ENCODE results near the gene TUBB.
"Not testable (repeated sequence)": the region's sequence is repeated elsewhere in the genome, so short reads cannot be mapped to it uniquely, and the experiment has no call there.

TUBB gene

DNA sequence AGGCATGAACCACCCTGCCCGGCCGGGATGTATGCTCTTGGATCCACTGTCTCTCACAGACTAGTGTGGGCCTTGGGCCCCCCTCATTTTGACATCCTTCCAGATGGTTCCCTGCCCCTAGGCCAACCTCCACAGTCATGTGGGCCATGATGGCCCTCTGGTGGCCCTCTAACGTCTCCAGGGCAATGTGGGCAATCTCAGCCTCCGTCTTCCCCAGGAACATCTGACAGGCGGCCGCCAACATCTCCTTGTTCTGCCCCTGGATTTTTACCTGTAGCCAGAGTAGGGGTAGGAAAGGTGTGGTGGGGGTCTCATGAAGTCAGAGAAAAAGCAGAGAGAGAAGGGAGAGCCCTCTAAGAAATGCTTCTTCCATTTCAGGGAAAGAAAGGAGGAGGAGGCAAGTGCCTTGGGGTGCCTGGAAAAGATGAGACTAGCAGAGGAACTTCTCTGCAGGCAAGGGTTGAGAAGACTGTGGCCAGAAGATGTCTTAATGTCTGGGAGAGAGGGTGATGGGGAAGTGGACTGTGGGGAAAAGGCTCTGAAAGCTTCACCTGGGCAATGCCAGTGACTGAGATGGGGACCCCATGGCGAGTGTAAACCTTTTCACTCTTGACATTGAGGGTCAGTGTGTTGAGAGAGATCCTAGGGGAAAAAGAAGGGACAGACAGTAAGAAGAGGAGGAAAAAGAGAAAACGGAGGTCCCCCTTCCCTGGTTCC lies 21.1 kb downstream of the TUBB start:
- no peak for DNase-seq

DNA sequence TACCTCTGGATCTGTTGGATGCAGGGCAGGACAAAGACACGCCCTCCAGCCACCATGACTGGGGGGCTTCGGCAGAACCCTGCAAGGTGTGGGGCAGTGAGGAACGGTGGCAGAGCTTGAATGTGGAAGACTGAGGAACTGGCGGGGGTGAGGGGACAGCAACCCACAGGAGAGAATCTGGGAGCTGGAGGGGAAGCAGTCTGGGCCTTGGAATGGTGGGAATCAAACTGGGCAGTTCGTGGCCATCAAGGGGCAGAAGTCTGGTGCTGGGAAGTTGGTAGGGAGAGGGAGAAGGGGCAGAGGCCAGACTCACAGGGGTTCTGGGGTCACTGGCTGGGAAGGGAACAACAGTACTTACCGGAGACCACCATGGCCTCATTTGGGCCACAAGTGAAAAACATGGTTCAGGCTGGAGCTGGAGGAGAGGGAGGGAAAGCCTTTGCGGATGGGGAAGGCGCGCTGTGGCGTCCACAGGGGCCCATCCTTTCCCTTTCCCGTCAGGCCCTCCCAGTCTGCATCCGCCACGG lies 21.7 kb downstream of the TUBB start:
- no peak for DNase-seq

GRCh38 chr6:30742316-30743098 lies 22.4 kb downstream of the TUBB start, which contains the start of gene FLOT1:
Gene FLOT1, minus strand, starts transcription at chr6:30742687. Its CDS starts 498 bp downstream, at chr6:30742189.
- DNase-seq: peak; percentile 71 to 96 (median 77)

- peak in 3 of 5 donors; percentile 26 to 64 (median 33) for DNase-seq
Measured at GRCh38 chr6:30743099-30744053, 23.2 kb downstream of the TUBB start.

DNA sequence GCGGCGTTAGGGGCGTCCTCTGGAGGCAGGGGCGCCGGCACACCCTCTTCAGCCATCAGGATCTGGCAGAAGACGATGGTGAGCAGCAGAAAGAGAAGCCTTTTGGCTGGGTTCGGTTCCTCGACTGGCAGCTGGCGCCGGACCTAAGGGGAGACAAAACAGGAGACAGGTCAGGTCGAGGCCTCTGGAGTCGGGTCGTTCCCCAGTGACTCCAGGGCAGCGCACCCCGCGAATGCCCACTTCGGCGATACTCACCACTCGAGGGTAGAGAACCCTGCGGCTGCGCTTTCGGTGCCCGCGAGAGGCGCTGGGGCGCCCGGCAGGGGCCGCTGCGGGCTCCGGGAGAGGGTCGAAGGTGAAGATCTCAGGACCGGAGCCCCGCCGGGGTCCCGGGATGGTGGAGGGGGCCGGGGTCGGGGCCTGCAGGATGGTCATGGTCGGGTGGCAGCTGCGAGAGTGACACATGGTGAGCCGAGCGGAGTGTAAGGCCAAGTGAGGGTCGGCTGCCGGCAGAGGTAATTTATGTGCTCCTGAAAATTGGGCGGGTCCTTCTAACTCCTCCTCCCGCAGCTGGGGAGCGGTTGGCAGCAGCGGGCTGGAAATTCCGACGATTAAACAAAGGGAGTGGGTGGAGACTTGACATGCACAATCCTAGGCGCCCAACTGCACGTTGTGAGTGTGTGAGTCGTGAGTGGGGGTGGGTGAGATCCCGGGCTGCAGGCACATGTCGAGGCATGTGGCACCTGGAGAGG lies 24.1 kb downstream of the TUBB start, which contains the start of gene IER3:
Gene IER3 (minus strand): TSS at position 494 of the 752 bp plus-strand sequence. CDS start 29 bp downstream, at position 465.
- peak; percentile 42 to 80 (median 62) for DNase-seq

DNA sequence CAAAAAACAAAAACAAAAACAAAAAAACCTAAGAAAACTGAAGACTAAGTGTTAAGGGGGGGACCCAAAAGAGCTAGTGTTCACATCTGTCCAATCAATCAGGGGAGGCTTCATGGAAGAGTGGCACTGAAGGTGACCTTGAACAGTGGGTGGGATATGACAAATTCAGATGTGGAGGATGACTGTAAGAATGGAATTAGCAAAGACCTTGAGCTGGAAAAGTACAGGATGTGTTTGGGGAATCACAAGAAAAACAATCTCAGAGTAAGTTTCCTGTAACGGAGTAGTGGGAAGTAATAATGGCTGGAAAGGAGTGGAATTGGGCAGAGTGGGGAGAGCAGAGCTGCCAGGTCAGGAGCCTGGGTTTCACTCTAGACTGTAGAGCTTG lies 27.1 kb downstream of the TUBB start:
- DNase-seq: no peak

DNA sequence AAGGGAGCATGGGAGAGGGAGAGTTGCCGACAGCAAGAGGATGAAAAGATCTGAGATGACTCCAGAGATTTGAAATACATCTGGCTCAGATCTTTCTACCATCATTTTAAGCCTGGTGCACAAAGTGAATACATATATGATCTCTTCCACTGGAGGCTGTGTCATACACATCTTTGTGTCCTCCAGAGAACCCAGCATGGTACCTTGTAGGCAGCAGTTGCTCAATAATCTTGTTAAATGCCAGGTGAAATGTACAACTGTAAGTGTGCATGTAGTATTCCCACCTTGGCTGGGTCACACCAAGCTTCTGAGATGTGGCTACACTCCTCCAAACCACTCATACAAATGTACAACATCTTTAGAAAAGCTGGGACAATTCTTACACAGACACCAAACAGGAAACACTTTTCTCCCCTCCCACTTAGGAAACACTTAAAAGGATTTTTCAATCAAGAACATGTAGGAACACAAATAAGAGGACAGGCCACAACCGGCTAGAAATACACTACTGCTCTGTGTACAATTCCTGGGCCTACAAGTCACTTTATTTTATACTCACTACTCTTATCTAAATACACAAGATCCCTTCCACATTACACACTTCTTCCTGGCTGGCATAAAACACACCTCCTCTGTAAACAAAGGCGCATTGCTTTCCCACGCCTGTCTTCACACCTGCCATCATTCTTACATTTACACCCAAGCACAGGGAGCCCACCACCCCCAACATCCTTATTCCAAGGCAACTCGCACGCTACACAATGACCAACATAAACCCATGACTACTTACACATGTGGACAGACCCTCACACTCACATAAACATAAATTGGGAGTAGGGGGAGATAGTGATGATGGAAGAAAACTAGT lies 28.0 kb downstream of the TUBB start:
- DNase-seq: no peak

GRCh38 chr6:30748851-30749540 lies 28.8 kb downstream of the TUBB start:
- no peak for DNase-seq

DNA sequence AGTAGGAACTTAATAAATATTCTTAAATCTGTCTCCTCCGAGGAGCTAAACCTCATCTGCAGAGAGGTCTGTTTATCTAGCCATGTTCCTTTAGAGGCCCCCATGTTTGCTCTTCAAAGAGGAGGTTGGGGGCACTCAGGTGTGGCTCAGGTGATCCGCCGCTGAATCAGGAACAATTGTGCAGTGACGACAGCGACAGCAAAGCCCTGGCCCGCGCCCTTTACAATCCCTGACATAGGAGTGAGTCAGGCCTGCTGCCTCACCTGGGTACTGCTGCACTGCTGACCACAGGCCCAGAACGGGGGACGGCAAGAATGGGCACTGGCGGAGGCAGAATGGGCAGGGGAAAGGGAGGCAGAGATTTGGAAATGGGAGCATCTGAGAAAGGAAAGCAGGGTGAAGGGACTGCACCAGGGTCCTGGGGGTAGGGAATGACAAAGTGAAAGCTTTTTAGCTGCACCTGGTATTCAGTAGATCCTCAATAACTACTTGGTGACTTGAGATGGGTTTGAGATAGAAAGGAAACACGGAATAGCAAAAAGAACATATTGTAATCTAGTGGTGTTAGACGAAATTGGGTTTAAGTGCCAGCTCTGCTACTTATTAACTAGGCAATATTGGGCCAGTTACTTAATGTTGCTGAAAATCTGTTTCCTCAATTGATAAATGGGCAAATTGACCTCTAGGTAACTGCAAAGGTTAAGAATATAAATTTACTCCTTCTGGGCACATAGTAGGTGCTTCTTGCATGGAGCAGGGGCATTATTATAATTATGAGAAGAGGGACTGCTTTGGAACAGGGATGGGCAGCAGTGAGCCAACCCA lies 29.6 kb downstream of the TUBB start:
- DNase-seq: no peak

GRCh38 chr6:30750379-30750668 lies 30.2 kb downstream of the TUBB start:
- no peak for DNase-seq

DNA sequence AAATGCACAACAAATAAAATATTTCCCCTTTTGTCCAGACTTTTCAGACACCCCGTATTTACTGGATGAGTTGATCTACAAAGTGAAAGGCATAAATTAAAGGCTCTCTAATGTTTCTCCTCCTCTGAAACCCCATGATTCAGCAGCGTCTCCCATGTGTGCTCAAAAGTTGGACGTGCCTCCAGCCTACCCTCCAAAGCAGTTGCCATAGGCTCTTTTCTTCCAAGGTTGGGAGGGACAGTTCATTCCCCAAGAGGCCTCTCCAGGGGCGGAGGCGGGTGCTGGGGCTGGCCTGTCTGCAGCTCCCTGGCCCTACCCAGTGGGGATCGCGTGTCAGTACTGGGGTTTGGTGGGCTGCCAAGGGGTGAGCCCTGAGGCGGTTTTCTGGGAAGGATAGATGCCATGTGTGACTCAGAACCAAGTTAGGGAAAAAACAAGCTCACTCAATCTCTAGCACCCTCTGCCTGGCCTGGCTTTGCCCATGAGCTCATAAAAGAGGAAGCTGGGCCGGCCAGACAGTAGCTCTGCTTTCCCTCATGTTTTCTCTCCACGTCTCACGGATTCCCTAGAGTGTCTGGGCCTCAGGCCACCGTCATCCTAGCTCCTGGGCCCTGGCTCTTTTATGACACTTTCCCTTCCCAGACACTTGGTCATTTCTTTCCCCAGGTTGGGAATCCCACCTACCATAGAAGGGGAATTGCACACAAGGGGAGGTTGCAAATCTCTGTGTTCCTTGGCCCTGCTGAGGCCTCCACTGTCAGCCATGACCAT lies 32.2 kb downstream of the TUBB start:
- DNase-seq: no peak

DNA sequence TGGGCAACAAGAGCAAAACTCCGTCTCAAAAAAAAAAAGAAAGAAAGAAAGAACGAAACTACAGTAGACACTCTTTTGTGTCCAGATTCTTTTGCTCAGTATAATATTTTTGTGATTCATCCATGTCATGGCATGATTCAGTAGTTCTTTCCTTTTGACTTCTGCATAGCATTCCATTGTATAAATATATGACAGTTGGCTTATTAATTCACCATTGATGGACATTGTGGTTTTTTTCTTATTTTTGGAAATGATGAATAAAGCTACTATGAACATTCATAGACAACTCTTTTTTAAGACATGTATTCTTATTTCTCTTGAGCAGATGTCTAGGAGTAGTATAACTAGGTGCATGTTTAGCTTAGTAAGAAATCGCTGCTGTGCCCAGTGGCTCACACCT lies 34.5 kb downstream of the TUBB start:
- DNase-seq: no peak

DNA sequence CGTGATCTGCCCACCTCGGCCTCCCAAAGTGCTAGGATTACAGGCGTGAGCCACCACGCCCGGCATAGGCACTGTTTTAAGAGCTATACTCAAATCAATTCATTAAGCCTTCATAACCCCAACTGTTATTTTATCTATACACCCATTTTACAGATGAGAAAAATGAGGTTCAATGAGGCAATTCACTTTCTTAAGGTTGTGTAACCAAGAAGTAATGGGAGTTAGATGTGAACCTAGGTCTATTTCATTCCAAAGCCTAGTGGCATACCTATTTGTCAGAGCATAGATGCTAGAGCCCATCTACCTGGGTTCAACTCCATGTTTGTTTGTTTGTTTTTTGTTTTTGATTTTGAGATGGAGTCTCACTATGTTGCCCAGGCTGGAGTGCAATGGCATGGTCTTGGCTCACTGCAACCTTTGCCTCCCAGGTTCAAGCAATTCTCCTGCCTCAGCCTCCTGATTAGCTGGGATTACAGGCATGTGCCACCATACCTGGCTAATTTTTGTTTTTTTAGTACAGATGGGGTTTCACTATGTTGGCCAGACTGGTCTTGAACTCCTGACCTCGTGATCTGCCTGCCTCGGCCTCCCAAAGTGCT lies 36.4 kb downstream of the TUBB start:
- not testable (repeated sequence) for DNase-seq

- no peak for DNase-seq
Measured at GRCh38 chr6:30757261-30757904, 37.2 kb downstream of the TUBB start.

DNA sequence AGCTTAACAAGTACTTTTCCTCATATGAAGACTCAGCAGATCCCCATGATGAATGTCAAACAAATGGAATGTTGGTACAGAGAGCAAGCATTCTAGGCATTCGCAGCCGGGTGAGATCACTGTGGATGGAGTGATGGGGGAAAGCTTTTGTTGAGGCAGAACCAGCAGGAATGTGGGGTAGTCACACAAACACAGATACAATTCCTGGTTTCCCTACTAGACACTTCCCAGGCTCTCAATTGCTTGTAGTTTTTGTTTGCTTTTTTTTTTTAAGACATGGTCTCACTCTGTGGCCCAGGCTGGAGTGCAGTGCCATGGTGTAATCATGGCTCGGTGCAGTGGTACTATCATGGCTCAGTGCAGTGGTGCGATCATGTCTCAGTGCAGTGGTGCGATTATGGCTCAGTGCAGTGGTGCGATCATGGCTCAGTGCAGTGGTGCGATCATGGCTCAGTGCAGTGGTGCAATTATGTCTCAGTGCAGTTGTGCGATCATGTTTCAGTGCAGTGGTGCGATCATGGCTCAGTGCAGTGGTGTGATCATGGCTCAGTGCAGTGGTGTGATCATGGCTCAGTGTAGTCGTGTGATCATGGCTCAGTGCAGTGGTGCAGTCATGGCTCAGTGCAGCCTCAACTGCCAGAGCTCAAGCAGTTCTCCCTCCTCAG lies 39.6 kb downstream of the TUBB start:
- DNase-seq: no peak

DNA sequence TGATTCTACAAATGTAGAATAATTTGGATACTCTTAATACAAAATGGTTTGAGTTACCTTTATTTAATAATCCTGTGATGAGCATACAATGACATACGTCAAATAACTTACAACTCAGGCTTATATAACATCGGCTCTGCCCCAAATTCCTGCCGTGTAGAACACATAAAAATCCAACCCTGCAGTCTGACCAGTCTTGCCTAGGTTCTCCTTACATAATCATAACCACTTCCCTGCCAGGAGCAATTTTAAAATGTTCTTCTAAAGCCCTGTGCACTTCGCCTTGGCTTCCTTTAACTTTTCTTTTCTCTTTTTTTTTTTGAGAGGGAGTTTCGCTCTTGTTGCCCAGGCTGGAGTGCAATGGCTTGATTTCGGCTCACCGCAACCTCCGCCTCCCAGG lies 40.4 kb downstream of the TUBB start:
- no peak for DNase-seq

DNA sequence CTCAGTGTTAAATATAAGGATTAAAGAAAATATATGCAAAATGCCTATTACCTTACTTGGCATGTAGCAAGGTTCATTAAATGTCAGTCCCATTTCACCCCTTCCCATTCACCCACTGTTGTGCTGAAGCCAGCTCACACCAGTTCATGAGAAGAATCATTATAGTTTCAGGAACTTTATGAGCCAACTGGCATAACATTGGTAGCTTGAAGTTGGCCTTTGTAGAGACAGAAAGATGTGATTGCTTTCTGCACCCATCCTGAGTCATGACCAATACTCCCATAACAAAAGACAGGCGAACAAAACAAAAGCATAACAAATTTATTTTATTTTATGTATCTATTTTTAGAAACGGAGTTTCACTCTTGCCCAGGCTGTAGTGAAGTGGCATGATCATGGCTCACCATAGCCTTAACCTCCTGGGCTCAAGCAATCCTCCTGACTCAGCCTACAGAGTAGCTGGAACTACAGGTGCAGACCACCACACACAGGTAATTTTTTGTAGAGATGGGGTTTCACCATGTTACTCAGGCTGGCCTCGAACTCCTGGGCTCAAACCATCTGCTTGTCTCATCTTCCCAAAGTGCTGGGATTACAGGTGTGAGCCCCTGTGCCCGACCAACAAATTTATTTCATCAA lies 41.8 kb downstream of the TUBB start:
- DNase-seq: no peak
